ENCODE measurements around the gene SLC6A13.

GRCh38 chr12:243381-243780 lies 19.3 kb downstream of the SLC6A13 start:
- TF ChIP-seq HDAC6 (IDR thresholded peaks at IDR 0.05; ENCODE audit: low read depth, low read length) (no peak), FOSL1 (IDR thresholded peaks at IDR 0.05; ENCODE audit: insufficient read depth, low read depth, low read length) (no peak), YY1 (IDR thresholded peaks at IDR 0.05; ENCODE audit: low read depth, low read length) (no peak), EP300 (IDR thresholded peaks at IDR 0.05; ENCODE audit: borderline replicate concordance in 1 of 2, low read depth in 2 of 2, low read length in 2 of 2) (no peak), CTCF (IDR thresholded peaks at IDR 0.05; ENCODE audit: control extremely low read depth in 1 of 3, insufficient read depth in 1 of 3, low read depth in 1 of 3, low read length in 3 of 3) (no peak)
